Measurements from ENCODE around the gene FBXO31. TPM values are rescaled to one million over a fixed set of nuclear protein-coding genes. Genes with fewer than 3 reads are reported as not detected.

Gene FBXO31
- total and polyA plus RNA-seq, 2 of the 13 experiments (the other 11 are each of a cell fraction or from before 2014, with no cell fraction given): 92.4 to 101 TPM

- TF ChIP-seq RXRB (CRISPR knock-in tag; IDR thresholded peaks at IDR 0.05; ENCODE audit: borderline replicate concordance) (peak; percentile 50; the same call in 1 of the 2 replicates), RFX1 (IDR thresholded peaks at IDR 0.05) (no peak), IKZF5 (CRISPR knock-in tag; IDR thresholded peaks at IDR 0.05) (no peak), HOXA3 (CRISPR knock-in tag; IDR thresholded peaks at IDR 0.05) (no peak), ADNP (CRISPR knock-in tag; IDR thresholded peaks at IDR 0.05) (no peak), KLF15 (CRISPR knock-in tag; IDR thresholded peaks at IDR 0.05; ENCODE audit: borderline replicate concordance) (no peak), IRF2 (CRISPR knock-in tag; IDR thresholded peaks at IDR 0.05) (peak; percentile 24; the same call in 1 of the 2 replicates), FOXP1 (IDR thresholded peaks at IDR 0.05) (no peak), FOXP1 (CRISPR knock-in tag; IDR thresholded peaks at IDR 0.05) (peak; percentile 47), ZNF800 (CRISPR knock-in tag; IDR thresholded peaks at IDR 0.05) (0 out of 2 replicates have a peak, but pooled peaks have one; percentile 48), ASH2L (IDR thresholded peaks at IDR 0.05; ENCODE audit: insufficient read length, low read depth, low read length) (peak; percentile 66), ELF3 (CRISPR knock-in tag; IDR thresholded peaks at IDR 0.05) (peak; percentile 18; the same call in 1 of the 2 replicates), HNF4A (CRISPR knock-in tag; IDR thresholded peaks at IDR 0.05) (peak; percentile 56; the same call in 1 of the 2 replicates), GATAD2A (CRISPR knock-in tag; IDR thresholded peaks at IDR 0.05) (peak; percentile 56), RAD51 (IDR thresholded peaks at IDR 0.05; ENCODE audit: borderline replicate concordance) (no peak), SMAD3 (CRISPR knock-in tag; IDR thresholded peaks at IDR 0.05) (0 out of 2 replicates have a peak, but pooled peaks have one; percentile 37), NR0B2 (CRISPR knock-in tag; IDR thresholded peaks at IDR 0.05) (no peak), ZBTB25 (CRISPR knock-in tag; IDR thresholded peaks at IDR 0.05) (peak; percentile 25; the same call in 1 of the 2 replicates), ZNF264 (CRISPR knock-in tag; IDR thresholded peaks at IDR 0.05) (0 out of 2 replicates have a peak, but pooled peaks have one; percentile 59), FOXK1 (CRISPR knock-in tag; IDR thresholded peaks at IDR 0.05; ENCODE audit: borderline replicate concordance, low read depth) (peak; percentile 47; the same call in 1 of the 2 replicates), PAX8 (CRISPR knock-in tag; IDR thresholded peaks at IDR 0.05; ENCODE audit: borderline replicate concordance) (no peak), PTBP1 (IDR thresholded peaks at IDR 0.05; ENCODE audit: low read depth, low read length, poor library complexity, severe bottlenecking) (no peak), MAFK (conservative IDR thresholded peaks at IDR 0.05 in 1 of 2, IDR thresholded peaks at IDR 0.05 in 1 of 2; ENCODE audit: low read length in 2 of 2) (0 out of 4 replicates have a peak, but pooled peaks of 1 of the 2 experiments have one; percentile 5), MED1 (CRISPR knock-in tag; IDR thresholded peaks at IDR 0.05) (peak; percentile 78), YEATS4 (CRISPR knock-in tag; IDR thresholded peaks at IDR 0.05; ENCODE audit: borderline replicate concordance) (0 out of 2 replicates have a peak, but pooled peaks have one; percentile 26), RARA (CRISPR knock-in tag; IDR thresholded peaks at IDR 0.05) (peak; percentile 86), BCL6 (CRISPR knock-in tag; IDR thresholded peaks at IDR 0.05) (peak; percentile 42; the same call in 1 of the 2 replicates), MIXL1 (CRISPR knock-in tag; IDR thresholded peaks at IDR 0.05) (peak; percentile 31; the same call in 1 of the 2 replicates), ZNF138 (CRISPR knock-in tag; IDR thresholded peaks at IDR 0.05; ENCODE audit: low read depth) (no peak)
Measured at GRCh38 chr16:87389245-87389644, 5.7 kb upstream of the FBXO31 start (continued).

Measured in HepG2 (cell line).